Lower lobe of right lung (tissue), 2 donors: ENCODE results near the gene ADGRA1. TPM values are rescaled to one million over a fixed set of nuclear protein-coding genes. Genes with fewer than 3 reads are reported as not detected.

Experiments used
- ATAC-seq, 2 donors: fragments of 200-7000 bp; cut with Tn5 transposase; one replicate each; pipeline ENCODE4 v1.9.1; 2020 to 2022; ENCODE audit warnings: mild to moderate bottlenecking in 2 of 2, moderate library complexity in 2 of 2
- DNase-seq: peaks from one replicate; pipeline ENCODE4 v3.0.0-alpha.2; 2020
- H3K27ac ChIP-seq: fragments of 200-600 bp; one replicate; pipeline ENCODE4 v1.8.0; 2022
- H3K27me3 ChIP-seq: fragments of 200-600 bp; one replicate; pipeline ENCODE4 v1.8.0; 2022; ENCODE audit warnings: low read depth
- H3K36me3 ChIP-seq: fragments of 200-600 bp; one replicate; pipeline ENCODE4 v1.8.0; 2022; ENCODE audit warnings: mild to moderate bottlenecking
- H3K4me1 ChIP-seq: fragments of 200-600 bp; one replicate; pipeline ENCODE4 v1.8.0; 2022
- H3K4me3 ChIP-seq: fragments of 200-600 bp; one replicate; pipeline ENCODE4 v1.8.0; 2022; ENCODE audit warnings: mild to moderate bottlenecking
- H3K9me3 ChIP-seq: fragments of 200-600 bp; one replicate; pipeline ENCODE4 v1.8.0; 2022
- intact Hi-C: fragments of 100-400 bp; cut with DNase I; formaldehyde crosslinking; loops from one replicate; pipeline ENCODE4 v1.11.0; 2022
- total RNA-seq: library from RNA; stranded (reverse); fragmentation: NEBNext Ultra II Directional; extraction: Animal tissue kit (Norgen Biotek cat#: 25700); gene quantifications from one replicate; pipeline ENCODE4 v1.2.1, GENCODE V29; 2021
- TF ChIP-seq, protein P1 (sequence below): fragments of 200-600 bp; IDR thresholded peaks from one replicate; pipeline ENCODE4 v1.8.0; 2022; ENCODE audit warnings: antibody characterized with exemption, mild to moderate bottlenecking
- donor health status: DM: no; HTN: yes; CAD: no; lungs with severe emphysema.

The ADGRA1 gene
- total RNA-seq, 1 donor from 2014 or later, result 0.38 TPM

DNA sequence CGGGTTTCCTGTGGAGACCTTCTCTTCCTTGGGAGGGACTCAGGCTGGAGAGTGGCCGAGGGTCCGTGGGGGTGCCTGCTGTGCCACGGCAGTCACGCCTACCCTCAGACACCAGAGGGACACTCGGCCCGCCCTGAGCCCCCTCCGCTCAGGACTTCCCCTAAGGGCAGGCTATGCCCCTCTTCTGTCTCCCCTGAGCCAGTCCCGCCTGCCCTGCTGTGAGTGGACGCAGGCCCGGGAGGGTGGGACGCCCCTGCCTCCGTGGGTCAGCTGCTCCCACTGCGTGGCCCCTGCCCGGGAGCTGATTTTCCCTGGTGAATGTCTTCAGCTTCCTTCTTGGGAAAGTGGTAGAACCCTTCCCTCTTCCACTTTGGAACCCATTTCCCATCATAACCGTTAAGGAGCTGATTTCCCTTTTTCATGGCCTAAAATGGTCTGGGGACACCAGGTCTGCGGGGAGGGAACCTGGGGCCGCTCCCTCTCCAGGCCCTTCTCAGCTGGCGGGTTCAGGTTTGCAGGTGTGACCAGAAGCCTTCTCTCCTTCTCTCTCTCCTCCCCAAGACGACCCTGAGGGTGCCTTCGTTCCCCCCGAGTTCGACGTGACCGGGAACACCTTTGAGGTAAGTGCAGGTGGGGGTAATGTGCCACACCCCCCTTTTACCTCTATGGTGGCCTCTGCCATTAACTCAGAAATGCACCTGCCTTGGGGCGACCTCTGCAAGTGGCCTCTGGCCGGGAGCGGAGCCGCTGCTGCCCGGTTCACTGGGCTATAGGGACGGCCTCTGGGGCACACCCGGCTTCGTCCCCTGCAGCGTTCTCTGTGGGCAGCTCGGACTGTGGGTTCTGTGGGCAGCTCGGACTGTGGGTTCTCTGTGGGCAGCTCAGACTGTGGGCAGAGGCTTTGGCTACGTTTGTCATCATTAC lies 80.2 kb downstream of the ADGRA1 start:
- Histone ChIP-seq H3K4me3 (no peak overlapping the region), H3K9me3 (no peaks in the 10 kb centered on the region), H3K4me1 (no peaks in the 10 kb centered on the region), H3K27me3 (peaks cover 21% of the 10 kb centered on the region), H3K36me3 (no peaks in the 10 kb centered on the region), H3K27ac (no peak overlapping the region)
- no peak for DNase-seq
- ATAC-seq, result no peak
- intact Hi-C loops, result no loop called here
- TF ChIP-seq, protein P1, sequence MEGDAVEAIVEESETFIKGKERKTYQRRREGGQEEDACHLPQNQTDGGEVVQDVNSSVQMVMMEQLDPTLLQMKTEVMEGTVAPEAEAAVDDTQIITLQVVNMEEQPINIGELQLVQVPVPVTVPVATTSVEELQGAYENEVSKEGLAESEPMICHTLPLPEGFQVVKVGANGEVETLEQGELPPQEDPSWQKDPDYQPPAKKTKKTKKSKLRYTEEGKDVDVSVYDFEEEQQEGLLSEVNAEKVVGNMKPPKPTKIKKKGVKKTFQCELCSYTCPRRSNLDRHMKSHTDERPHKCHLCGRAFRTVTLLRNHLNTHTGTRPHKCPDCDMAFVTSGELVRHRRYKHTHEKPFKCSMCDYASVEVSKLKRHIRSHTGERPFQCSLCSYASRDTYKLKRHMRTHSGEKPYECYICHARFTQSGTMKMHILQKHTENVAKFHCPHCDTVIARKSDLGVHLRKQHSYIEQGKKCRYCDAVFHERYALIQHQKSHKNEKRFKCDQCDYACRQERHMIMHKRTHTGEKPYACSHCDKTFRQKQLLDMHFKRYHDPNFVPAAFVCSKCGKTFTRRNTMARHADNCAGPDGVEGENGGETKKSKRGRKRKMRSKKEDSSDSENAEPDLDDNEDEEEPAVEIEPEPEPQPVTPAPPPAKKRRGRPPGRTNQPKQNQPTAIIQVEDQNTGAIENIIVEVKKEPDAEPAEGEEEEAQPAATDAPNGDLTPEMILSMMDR, result no peak

DNA sequence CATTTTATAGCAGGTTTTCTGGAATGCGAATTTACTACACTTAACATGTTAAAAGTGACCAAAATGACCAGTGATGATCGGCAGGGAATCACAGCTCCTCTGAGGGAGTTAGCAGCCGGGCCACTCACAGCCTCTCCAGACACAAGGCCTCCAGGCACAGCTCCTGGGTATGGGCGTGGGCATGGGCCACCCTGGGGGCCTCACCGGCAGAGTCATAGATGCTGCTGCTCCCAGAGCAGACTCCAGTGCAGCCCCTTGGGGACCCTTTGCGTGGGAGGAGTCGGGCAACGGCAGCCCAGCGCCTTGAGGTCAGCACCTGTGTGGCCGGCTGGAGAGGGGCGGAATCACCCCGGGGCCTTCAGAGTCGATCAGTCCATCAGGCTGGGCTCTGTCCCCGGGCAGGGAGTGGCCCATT lies 80.9 kb downstream of the ADGRA1 start:
- no peak overlapping the region for H3K27ac ChIP-seq
- TF ChIP-seq, protein P1, result no peak
- H3K27me3 ChIP-seq, result peaks cover 14% of the 10 kb centered on the region
- H3K9me3 ChIP-seq, result no peaks in the 10 kb centered on the region
- ATAC-seq, result no peak
- no peaks in the 10 kb centered on the region for H3K4me1 ChIP-seq
- H3K4me3 ChIP-seq, result no peak overlapping the region
- intact Hi-C loops, result no loop called here
- H3K36me3 ChIP-seq, result no peaks in the 10 kb centered on the region
- DNase-seq, result peak; percentile 37

DNA sequence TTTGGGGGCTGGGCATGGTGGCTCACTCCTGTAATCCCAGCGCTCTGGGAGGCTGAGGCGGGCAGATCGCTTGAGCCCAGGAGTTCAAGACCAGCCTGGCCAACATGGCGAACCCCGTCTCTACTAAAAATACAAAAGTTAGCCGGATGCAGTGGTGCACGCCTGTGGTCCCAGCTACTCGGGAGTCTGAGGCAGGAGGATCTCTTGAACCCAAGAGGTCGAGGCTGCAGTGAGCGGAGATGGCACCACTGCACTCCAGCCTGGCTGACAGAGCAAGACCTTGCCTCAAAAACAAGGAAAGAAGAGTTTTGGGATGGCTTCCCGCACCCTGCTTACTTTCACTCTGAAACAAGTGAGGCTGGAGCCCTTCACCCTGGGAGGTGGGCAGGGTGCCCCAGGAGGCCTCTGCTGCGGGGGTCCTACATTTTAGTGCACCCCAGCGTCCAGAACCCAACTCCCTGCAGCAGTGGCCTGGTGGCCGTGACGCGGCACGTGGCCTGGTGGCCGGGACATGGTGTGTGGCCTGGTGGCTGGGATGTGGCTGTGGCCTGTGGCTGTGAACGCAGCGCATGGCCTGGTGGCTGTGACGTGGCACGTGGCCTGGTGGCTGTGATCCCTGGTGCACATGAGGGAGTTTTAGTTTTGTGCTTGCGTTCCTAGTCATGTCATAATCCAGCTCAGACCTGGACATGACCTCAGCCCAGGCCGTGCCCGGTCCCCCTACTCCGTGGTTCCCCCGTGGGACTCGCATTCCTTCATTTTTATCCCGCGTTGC lies 81.6 kb downstream of the ADGRA1 start:
- H3K27ac ChIP-seq, result no peak overlapping the region
- H3K4me1 ChIP-seq, result no peaks in the 10 kb centered on the region
- H3K36me3 ChIP-seq, result no peaks in the 10 kb centered on the region
- H3K27me3 ChIP-seq, result peaks cover 7% of the 10 kb centered on the region
- ATAC-seq, result no peak
- no peak for DNase-seq
- H3K9me3 ChIP-seq, result no peaks in the 10 kb centered on the region
- intact Hi-C loops, result no loop called here
- TF ChIP-seq, protein P1, result no peak
- H3K4me3 ChIP-seq, result no peak overlapping the region

DNA sequence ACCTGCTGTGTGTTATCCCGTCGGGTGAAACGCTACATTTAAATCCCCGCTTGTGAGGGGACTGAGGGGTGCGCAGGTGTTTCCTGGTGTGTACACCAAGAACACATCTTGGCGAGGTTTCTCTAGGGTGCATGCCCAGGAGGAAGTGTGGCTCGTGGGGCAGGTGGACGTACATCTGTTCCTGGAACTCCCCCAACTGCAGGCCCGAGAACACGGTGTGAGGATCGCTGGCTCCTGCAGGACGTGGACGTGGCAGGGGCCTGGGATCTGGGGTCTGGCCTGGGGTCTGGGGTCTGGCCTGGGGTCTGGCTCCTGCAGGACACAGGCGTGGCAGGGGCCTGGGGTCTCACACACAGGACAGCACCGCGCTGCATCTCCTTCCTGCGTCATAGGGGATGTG lies 82.4 kb downstream of the ADGRA1 start:
- Histone ChIP-seq H3K27ac (no peak overlapping the region), H3K9me3 (no peaks in the 10 kb centered on the region), H3K27me3 (peaks cover 7% of the 10 kb centered on the region), H3K4me3 (no peak overlapping the region), H3K4me1 (no peaks in the 10 kb centered on the region), H3K36me3 (no peaks in the 10 kb centered on the region)
- intact Hi-C loops, result no loop called here
- DNase-seq (peak; percentile 38), ATAC-seq (no peak)
- TF ChIP-seq, protein P1, result no peak

DNA sequence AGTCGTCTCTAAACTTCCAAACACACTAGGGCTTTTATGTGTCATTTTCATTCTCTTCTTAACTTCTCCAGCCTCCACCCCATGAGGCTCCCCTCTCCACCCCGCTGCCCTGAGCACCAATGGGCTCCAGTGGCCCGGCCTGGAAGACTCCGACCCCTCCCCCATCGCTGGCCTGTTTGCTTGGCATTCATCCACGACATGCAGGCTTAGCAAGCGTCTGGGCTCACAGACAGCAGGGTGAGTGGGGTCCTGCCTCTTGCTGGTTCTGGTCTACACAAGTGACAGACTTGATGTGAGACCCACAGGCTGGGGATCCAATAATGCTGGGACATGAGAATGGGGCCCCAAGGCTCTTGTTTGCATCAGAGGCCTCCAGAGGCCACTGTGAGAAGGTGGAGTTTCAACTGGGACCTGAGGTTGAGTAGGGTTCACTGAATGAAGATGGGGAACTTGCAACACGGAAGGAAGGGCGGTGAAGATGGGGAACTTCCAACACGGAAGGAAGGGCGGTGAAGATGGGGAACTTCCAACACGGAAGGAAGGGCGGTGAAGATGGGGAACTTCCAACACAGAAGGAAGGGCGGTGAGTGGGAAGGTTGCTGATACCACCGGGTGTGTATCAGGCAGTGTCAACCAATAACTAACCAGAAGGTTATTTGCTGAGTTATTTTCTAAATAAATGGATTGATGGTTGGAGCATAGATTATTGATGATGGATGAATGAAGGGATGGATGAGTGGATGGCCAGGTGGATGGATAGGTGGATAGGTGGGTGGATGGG lies 86.3 kb downstream of the ADGRA1 start:
- Histone ChIP-seq H3K27ac (no peak overlapping the region), H3K4me1 (no peaks in the 10 kb centered on the region), H3K27me3 (peaks cover 7% of the 10 kb centered on the region), H3K36me3 (no peaks in the 10 kb centered on the region), H3K4me3 (no peak overlapping the region), H3K9me3 (no peaks in the 10 kb centered on the region)
- no peak for ATAC-seq
- TF ChIP-seq, protein P1, result no peak
- DNase-seq, result no peak
- intact Hi-C loops, result no loop called here
